SU-DHL-6 (cell line): ENCODE measurements around the gene MUCL3.
A peak's percentile ranks its signal among the peaks of the same experiment; 100 is the strongest.
"Not testable (repeated sequence)": the region's sequence is repeated elsewhere in the genome, so short reads cannot be mapped to it uniquely, and the experiment has no call there.

ENCODE experiments used
- H2AFZ ChIP-seq: fragments of 200-600 bp; sonication (generic); 2 replicates; pipeline ENCODE4 v1.6.1; 2014; ENCODE audit warnings: low read depth, mild to moderate bottlenecking, moderate library complexity, mixed read lengths, antibody characterized with exemption, low read length; ENCODE audit not compliant: severe bottlenecking
- H3F3A ChIP-seq: fragments of 200-600 bp; shearing (Covaris generic); 2 replicates; pipeline ENCODE4 v1.6.0; 2016; ENCODE audit warnings: antibody characterized with exemption, mild to moderate bottlenecking; ENCODE audit not compliant: insufficient read depth
- H3K27ac ChIP-seq: fragments of 200-600 bp; sonication (generic); 2 replicates; pipeline ENCODE4 v1.5.1; 2016; ENCODE audit warnings: low read depth, mild to moderate bottlenecking, low read length, moderate library complexity, mixed read lengths
- H3K27me3 ChIP-seq: fragments of 200-600 bp; sonication (generic), shearing (Covaris generic); 2 replicates; pipeline ENCODE4 v1.6.0; 2014; ENCODE audit warnings: mild to moderate bottlenecking, low read length
- H3K36me3 ChIP-seq: fragments of 200-600 bp; sonication (generic); 2 replicates; pipeline ENCODE4 v1.6.1; 2014; ENCODE audit warnings: mild to moderate bottlenecking, low read length, mixed read lengths
- H3K4me2 ChIP-seq: fragments of 300-600, 200-600 bp; shearing (Covaris generic), sonication (generic); 2 replicates; pipeline ENCODE4 v1.6.0; 2014; ENCODE audit warnings: low read length, low read depth, mild to moderate bottlenecking; ENCODE audit not compliant: poor library complexity, severe bottlenecking
- H3K4me3 ChIP-seq: fragments of 200-600 bp; sonication (generic); 2 replicates; pipeline ENCODE4 v1.5.1; 2014; ENCODE audit warnings: antibody characterized with exemption, low read length, mild to moderate bottlenecking, mixed read lengths; ENCODE audit not compliant: insufficient read depth, poor library complexity, severe bottlenecking
- H3K79me2 ChIP-seq: fragments of 200-600 bp; sonication (generic); 2 replicates; pipeline ENCODE4 v1.6.1; 2014; ENCODE audit warnings: mild to moderate bottlenecking, low read length, moderate library complexity; ENCODE audit not compliant: insufficient read depth
- H3K9ac ChIP-seq: fragments of 200-600 bp; sonication (generic); 2 replicates; pipeline ENCODE4 v1.7.0; 2014; ENCODE audit warnings: mild to moderate bottlenecking, low read length
- H3K9me2 ChIP-seq: fragments of 200-600 bp; sonication (generic); replicated peaks from 2 replicates; pipeline ENCODE4 v1.6.1; 2014; ENCODE audit warnings: low read length; ENCODE audit not compliant: insufficient read depth
- H3K9me3 ChIP-seq: fragments of 200-600 bp; sonication (generic); 2 replicates; pipeline ENCODE4 v1.6.1; 2014; ENCODE audit warnings: low read length, mixed read lengths; ENCODE audit not compliant: insufficient read depth
- H4K20me1 ChIP-seq: fragments of 200-600 bp; sonication (generic); 2 replicates; pipeline ENCODE4 v1.6.1; 2014; ENCODE audit warnings: low read depth, mild to moderate bottlenecking, antibody characterized with exemption, low read length, moderate library complexity, mixed read lengths
- EZH2phosphoT487 ChIP-seq: fragments of 200-600 bp; sonication (generic), shearing (Covaris generic); conservative IDR thresholded peaks from 2 replicates; pipeline ENCODE4 v1.6.1; 2018; ENCODE audit warnings: mild to moderate bottlenecking, antibody characterized with exemption, low read length, moderate library complexity, mixed read lengths
- TF ChIP-seq, protein P1 (sequence below): fragments of 200-600 bp; sonication (generic); IDR thresholded peaks from one replicate; pipeline ENCODE4 v1.5.1; 2017; ENCODE audit warnings: antibody characterized with exemption, mild to moderate bottlenecking, low read length, moderate library complexity; ENCODE audit not compliant: insufficient read depth, poor library complexity, severe bottlenecking

The MUCL3 gene

DNA sequence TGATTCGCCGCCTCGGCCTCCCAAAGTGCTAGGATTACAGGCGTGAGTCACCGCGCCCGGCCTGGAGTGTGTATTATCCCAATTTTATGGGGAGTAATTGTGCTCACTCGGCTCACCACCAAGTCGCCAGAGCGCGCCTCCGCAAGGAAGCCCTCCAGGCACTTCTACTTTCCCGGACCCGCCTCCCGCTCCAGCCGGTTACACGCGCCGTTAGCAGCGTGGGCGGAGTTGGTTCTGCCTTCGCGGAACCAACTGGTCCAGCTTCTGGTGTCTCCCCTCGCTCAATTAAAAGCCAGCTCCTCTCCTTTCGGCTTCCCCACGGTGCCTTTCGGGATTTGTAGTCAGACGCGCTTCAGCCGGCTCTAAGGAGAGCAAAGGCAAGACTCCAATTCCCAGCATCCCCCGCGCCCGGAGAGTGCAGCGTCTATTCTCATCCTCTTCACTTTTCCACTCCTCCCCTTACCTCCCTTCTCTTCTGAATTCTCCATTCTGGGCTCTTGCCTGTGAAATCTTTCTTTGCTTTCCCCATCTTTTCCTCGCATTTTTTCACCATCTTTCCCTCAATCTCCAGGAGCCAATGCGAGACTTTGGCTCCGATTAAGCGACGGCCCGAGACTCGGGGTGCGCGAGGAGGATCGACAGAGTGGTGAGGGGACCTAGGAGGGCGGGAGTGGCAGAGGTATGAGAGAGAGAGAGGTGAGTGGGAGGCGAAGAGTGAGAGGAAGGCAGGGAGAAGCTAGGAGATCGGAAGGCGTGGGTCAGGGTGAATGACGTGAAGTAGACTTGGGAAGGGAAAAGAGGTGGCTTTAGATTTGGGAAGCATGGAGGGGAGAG, 32.8 kb upstream of the MUCL3 start, which contains the start of gene GTF2H4:
TSS of gene GTF2H4 (plus strand) at position 450 of the 834 bp plus-strand sequence.
- Histone ChIP-seq H2AFZ (peak within 1 kb of the TSS; percentile 92), H3K9me3 (no peaks in the 10 kb centered on the region), H3F3A (peaks cover 9% of the 10 kb centered on the region; the same call in 1 of the 2 replicates), H3K36me3 (no peaks in the 10 kb centered on the region), H3K4me2 (peak within 1 kb of the TSS; percentile 89), H3K9me2 (no peaks in the 10 kb centered on the region), H4K20me1 (no peaks in the 10 kb centered on the region), H3K79me2 (peaks cover 19% of the 10 kb centered on the region), H3K4me3 (peak within 1 kb of the TSS; percentile 96), H3K27me3 (no peaks in the 10 kb centered on the region), H3K27ac (no peak within 1 kb of the TSS), H3K9ac (peak within 1 kb of the TSS; percentile 81)
- TF ChIP-seq, protein P1, sequence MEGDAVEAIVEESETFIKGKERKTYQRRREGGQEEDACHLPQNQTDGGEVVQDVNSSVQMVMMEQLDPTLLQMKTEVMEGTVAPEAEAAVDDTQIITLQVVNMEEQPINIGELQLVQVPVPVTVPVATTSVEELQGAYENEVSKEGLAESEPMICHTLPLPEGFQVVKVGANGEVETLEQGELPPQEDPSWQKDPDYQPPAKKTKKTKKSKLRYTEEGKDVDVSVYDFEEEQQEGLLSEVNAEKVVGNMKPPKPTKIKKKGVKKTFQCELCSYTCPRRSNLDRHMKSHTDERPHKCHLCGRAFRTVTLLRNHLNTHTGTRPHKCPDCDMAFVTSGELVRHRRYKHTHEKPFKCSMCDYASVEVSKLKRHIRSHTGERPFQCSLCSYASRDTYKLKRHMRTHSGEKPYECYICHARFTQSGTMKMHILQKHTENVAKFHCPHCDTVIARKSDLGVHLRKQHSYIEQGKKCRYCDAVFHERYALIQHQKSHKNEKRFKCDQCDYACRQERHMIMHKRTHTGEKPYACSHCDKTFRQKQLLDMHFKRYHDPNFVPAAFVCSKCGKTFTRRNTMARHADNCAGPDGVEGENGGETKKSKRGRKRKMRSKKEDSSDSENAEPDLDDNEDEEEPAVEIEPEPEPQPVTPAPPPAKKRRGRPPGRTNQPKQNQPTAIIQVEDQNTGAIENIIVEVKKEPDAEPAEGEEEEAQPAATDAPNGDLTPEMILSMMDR = no peak
- TF ChIP-seq EZH2phosphoT487 = no peak

DNA sequence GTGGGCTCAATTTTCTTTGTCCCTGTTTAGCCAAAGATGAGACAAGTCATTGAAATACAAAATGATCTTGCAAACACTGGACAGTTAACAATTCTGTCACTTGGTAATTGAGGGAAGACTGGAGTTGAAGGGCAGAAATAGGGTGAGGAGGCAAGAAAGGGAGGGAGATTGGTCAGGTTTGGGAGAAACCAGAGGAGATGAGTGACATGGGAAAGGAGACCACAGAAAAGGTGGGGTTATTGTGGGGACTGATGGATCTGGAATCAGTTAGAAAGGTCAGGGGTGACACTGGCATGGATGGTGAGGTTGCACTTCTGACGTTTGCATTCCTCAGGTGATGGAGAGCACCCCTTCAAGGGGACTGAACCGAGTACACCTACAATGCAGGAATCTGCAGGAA, 32.1 kb upstream of the MUCL3 start:
- no peaks in the 10 kb centered on the region for H4K20me1 ChIP-seq
- no peaks in the 10 kb centered on the region for H3K27me3 ChIP-seq
- H3K9ac ChIP-seq = peak overlapping the region; percentile 81
- TF ChIP-seq, protein P1 = no peak
- no peak for TF ChIP-seq EZH2phosphoT487
- H3K4me2 ChIP-seq = peak overlapping the region; percentile 89
- peaks cover 19% of the 10 kb centered on the region for H3K79me2 ChIP-seq
- H3F3A ChIP-seq = peaks cover 9% of the 10 kb centered on the region; the same call in 1 of the 2 replicates
- H3K27ac ChIP-seq = no peak overlapping the region
- no peaks in the 10 kb centered on the region for H3K9me3 ChIP-seq
- H3K9me2 ChIP-seq = no peaks in the 10 kb centered on the region
- H2AFZ ChIP-seq = no peak overlapping the region
- no peaks in the 10 kb centered on the region for H3K36me3 ChIP-seq
- H3K4me3 ChIP-seq = peak overlapping the region; percentile 96

DNA sequence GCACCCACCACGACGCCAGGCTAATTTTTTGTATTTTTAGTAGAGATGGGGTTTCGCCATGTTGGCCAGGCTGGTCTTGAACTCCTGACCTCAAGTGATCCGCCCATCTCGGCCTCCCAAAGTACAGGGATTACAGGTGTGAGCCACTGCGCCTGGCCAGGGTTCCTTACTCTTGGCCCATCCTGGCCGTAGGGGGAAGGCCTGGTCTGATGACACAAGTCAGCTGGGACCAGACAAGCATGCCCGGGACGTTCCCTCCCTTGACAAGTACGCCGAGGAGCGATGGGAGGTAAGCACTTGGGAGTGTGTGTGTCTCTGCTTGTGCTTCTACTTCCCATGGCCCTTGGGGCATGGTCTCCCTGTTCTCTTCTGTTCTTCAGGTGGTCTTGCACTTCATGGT, 30.3 kb upstream of the MUCL3 start:
- not testable (repeated sequence) for H3K9me2 ChIP-seq, H3K27ac ChIP-seq, H3K4me3 ChIP-seq, H2AFZ ChIP-seq, H3K4me2 ChIP-seq, H4K20me1 ChIP-seq, H3K9ac ChIP-seq, H3K27me3 ChIP-seq, H3K36me3 ChIP-seq, H3K9me3 ChIP-seq
- Histone ChIP-seq H3F3A (peaks cover 17% of the 10 kb centered on the region), H3K79me2 (peaks cover 19% of the 10 kb centered on the region)
